Caco-2 (cell line): ENCODE results near the gene MC2R. TPM values are rescaled to one million over a fixed set of nuclear protein-coding genes. Genes with fewer than 3 reads are reported as not detected.

ENCODE experiments used
- BruUV-seq: library from RNA; stranded (reverse); fragments of 400-500 nt; replicated peaks from 2 replicates; lab custom pipeline; 2021; lab: Mats Ljungman, UMichigan
- CTCF ChIA-PET: fragments of 300-600 bp; sonication (Branson Sonifier 250); formaldehyde crosslinking; loops from one replicate; lab custom pipeline; 2022; ENCODE audit warnings: antibody characterized with exemption; lab: Charles Lee
- POLR2A ChIA-PET: fragments of 300-600 bp; sonication (Branson Sonifier 250); formaldehyde crosslinking; loops from one replicate; lab custom pipeline; 2022; ENCODE audit warnings: antibody characterized with exemption; lab: Charles Lee
- DNase-seq, 2 experiments: peaks; one replicate each; pipeline versions ENCODE4 v3.0.0 to v3.0.0-alpha.2; 2020 to 2022
- H3K27me3 ChIP-seq: replicated peaks from 2 replicates; pipeline ENCODE4 v1.6.0; 2011; ENCODE audit warnings: low read length; ENCODE audit not compliant: control insufficient read depth, insufficient read depth
- H3K36me3 ChIP-seq: 2 replicates; pipeline ENCODE4 v1.5.1; 2011; ENCODE audit warnings: low read length; ENCODE audit not compliant: control insufficient read depth, insufficient read depth
- H3K4me1 ChIP-seq: fragments of 250-450 bp; sonication (Bioruptor Pico); 2 replicates; pipeline ENCODE4 v1.5.1; 2020; ENCODE audit warnings: mild to moderate bottlenecking
- H3K4me3 ChIP-seq: 2 replicates; pipeline ENCODE4 v1.5.1; 2011; ENCODE audit warnings: low read depth, mild to moderate bottlenecking, control low read depth, low read length
- H3K9me3 ChIP-seq: fragments of 250-450 bp; sonication (Bioruptor Pico); 2 replicates; pipeline ENCODE4 v1.5.1; 2020; ENCODE audit warnings: mild to moderate bottlenecking, moderate library complexity
- H3K27ac Mint-ChIP-seq: one replicate; pipeline ENCODE4 v1.8.0; 2022; ENCODE audit warnings: mixed read lengths; ENCODE audit not compliant: unreplicated experiment
- H3K27me3 Mint-ChIP-seq: one replicate; pipeline ENCODE4 v1.8.0; 2022; ENCODE audit warnings: mixed read lengths; ENCODE audit not compliant: insufficient read depth, unreplicated experiment
- H3K36me3 Mint-ChIP-seq: one replicate; pipeline ENCODE4 v1.8.0; 2022; ENCODE audit warnings: mild to moderate bottlenecking, mixed read lengths; ENCODE audit not compliant: insufficient read depth, unreplicated experiment
- H3K4me1 Mint-ChIP-seq: one replicate; pipeline ENCODE4 v1.8.0; 2022; ENCODE audit warnings: low read depth, mixed read lengths; ENCODE audit not compliant: unreplicated experiment
- H3K4me3 Mint-ChIP-seq: one replicate; pipeline ENCODE4 v1.8.0; 2022; ENCODE audit warnings: mild to moderate bottlenecking, moderate library complexity, mixed read lengths; ENCODE audit not compliant: unreplicated experiment
- H3K9me3 Mint-ChIP-seq: one replicate; pipeline ENCODE4 v1.8.0; 2022; ENCODE audit warnings: mixed read lengths; ENCODE audit not compliant: unreplicated experiment
- CTCF ChIP-seq, 2 experiments: fragments of 200-600 bp in 1 of 2; IDR thresholded peaks; 1 replicate in 1 of 2; 2 replicates in 1 of 2; pipeline versions ENCODE4 v1.5.1 to v1.8.0; 2011 to 2022; ENCODE audit warnings: antibody characterized with exemption in 1 of 2, control low read depth in 1 of 2, inconsistent platforms in 1 of 2, low read depth in 1 of 2, low read length in 1 of 2, mild to moderate bottlenecking in 1 of 2, moderate library complexity in 1 of 2; ENCODE audit not compliant: insufficient read depth in 1 of 2, severe bottlenecking in 1 of 2, unreplicated experiment in 1 of 2
- intact Hi-C: fragments of 100-400 bp; cut with micrococcal nuclease; formaldehyde crosslinking; loops from one replicate; pipeline ENCODE4 v1.10.0; 2022; ENCODE audit not compliant: unreplicated experiment
- total RNA-seq: library from RNA; stranded (reverse); gene quantifications from 2 replicates; pipeline ENCODE4 v1.2.3, GENCODE V29; 2022

The MC2R gene
- total RNA-seq, 1 experiment from 2014 or later: not detected

GRCh38 chr18:13892098-13892497 lies 23.2 kb downstream of the MC2R start:
- H3K4me3 Mint-ChIP-seq: no peak overlapping the region
- no peaks in the 10 kb centered on the region for H3K4me1 Mint-ChIP-seq
- H3K36me3 Mint-ChIP-seq: no peaks in the 10 kb centered on the region
- TF ChIP-seq CTCF (IDR thresholded peaks at IDR 0.05; ENCODE audit: insufficient read depth in 1 of 2, low read depth in 1 of 2, low read length in 1 of 2, severe bottlenecking in 1 of 2, unreplicated experiment in 1 of 2): no peak
- intact Hi-C loops: no loop called here
- Histone ChIP-seq H3K36me3 (no peaks in the 10 kb centered on the region), H3K4me1 (no peaks in the 10 kb centered on the region), H3K9me3 (no peaks in the 10 kb centered on the region), H3K4me3 (no peak overlapping the region), H3K27me3 (no peaks in the 10 kb centered on the region)
- no peaks in the 10 kb centered on the region for H3K9me3 Mint-ChIP-seq
- no peak for DNase-seq
- no peak overlapping the region for H3K27ac Mint-ChIP-seq
- POLR2A ChIA-PET: no interaction called here
- BruUV-seq: no TSS peak
- CTCF ChIA-PET: no interaction called here
- peaks cover 16% of the 10 kb centered on the region for H3K27me3 Mint-ChIP-seq

DNA sequence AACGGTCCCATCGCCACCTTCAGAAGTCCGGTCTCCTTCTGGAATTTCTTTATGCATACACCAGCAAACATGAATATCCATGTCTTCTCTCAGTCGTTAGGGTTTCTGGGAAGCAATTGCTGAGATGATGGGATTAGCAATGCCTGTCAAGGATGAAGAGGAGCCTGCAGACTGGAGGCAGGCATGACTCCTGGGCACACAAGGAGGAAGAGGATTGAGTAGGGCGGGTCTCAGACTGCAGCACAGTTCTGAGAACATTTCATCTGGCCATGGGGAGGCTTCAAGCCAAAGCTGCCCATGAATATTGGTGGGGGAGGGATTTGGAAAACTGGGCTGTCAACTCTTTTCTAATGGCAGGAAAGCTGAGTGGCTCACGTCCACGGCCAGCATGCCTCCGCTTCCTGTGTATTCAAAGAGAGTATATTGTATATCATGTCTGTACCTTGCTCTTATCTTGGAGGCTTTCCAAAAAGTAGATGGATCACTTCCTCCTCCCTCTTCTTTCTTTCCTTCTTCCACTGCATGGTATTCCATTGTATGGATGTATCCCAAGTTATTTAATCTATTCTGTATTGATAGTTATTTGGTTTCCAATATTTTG lies 24.5 kb downstream of the MC2R start:
- no peaks in the 10 kb centered on the region for H3K27me3 ChIP-seq
- H3K27me3 Mint-ChIP-seq: peaks cover 16% of the 10 kb centered on the region
- CTCF ChIA-PET: no interaction called here
- H3K4me1 ChIP-seq: no peaks in the 10 kb centered on the region
- no peaks in the 10 kb centered on the region for H3K4me1 Mint-ChIP-seq
- H3K4me3 ChIP-seq: no peak overlapping the region
- H3K4me3 Mint-ChIP-seq: no peak overlapping the region
- intact Hi-C loops: no loop called here
- H3K9me3 Mint-ChIP-seq: no peaks in the 10 kb centered on the region
- no peaks in the 10 kb centered on the region for H3K36me3 ChIP-seq
- no peak overlapping the region for H3K27ac Mint-ChIP-seq
- no peaks in the 10 kb centered on the region for H3K36me3 Mint-ChIP-seq
- no TSS peak for BruUV-seq
- TF ChIP-seq CTCF (IDR thresholded peaks at IDR 0.05; ENCODE audit: insufficient read depth in 1 of 2, low read depth in 1 of 2, low read length in 1 of 2, severe bottlenecking in 1 of 2, unreplicated experiment in 1 of 2): no peak
- DNase-seq: no peak
- POLR2A ChIA-PET: no interaction called here
- H3K9me3 ChIP-seq: no peaks in the 10 kb centered on the region

DNA sequence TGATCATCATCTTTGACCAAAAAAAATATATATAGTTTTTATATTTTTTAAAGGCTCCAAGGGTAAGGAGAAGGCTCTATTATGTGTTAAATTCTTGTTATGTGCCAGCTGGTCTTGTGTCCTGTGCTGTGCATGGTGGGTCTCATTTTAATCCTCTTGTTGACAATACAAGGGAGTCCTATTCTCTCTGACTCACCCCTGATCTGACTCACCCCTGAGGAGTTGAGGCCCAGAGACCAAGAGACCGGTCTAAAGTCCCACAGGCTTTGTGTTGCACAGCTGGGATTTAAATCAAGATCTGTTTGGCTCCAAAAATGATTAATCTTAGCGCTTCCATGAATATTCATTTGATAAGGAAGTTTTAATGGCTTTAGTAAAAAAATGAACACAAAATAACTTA lies 25.7 kb downstream of the MC2R start:
- no TSS peak for BruUV-seq
- no peak for DNase-seq
- CTCF ChIA-PET: no interaction called here
- no peak overlapping the region for H3K4me3 Mint-ChIP-seq
- TF ChIP-seq CTCF (IDR thresholded peaks at IDR 0.05; ENCODE audit: insufficient read depth in 1 of 2, low read depth in 1 of 2, low read length in 1 of 2, severe bottlenecking in 1 of 2, unreplicated experiment in 1 of 2): no peak
- intact Hi-C loops: no loop called here
- peaks cover 22% of the 10 kb centered on the region for H3K27me3 Mint-ChIP-seq
- POLR2A ChIA-PET: no interaction called here
- no peaks in the 10 kb centered on the region for H3K36me3 ChIP-seq
- H3K4me1 Mint-ChIP-seq: no peaks in the 10 kb centered on the region
- no peak overlapping the region for H3K4me3 ChIP-seq
- no peaks in the 10 kb centered on the region for H3K9me3 ChIP-seq
- H3K9me3 Mint-ChIP-seq: no peaks in the 10 kb centered on the region
- H3K36me3 Mint-ChIP-seq: no peaks in the 10 kb centered on the region
- no peaks in the 10 kb centered on the region for H3K4me1 ChIP-seq
- no peaks in the 10 kb centered on the region for H3K27me3 ChIP-seq
- no peak overlapping the region for H3K27ac Mint-ChIP-seq
